Smooth muscle cell (in vitro differentiated cells): ENCODE measurements around the gene SSBP3. TPM values are rescaled to one million over a fixed set of nuclear protein-coding genes. Genes with fewer than 3 reads are reported as not detected.

Experiments
- DNase-seq: peaks from one replicate; lab custom pipeline; 2025; ENCODE audit not compliant: unreplicated experiment; lab: John Stamatoyannopoulos, UW
- H2AFZ ChIP-seq: fragments of 200-600 bp; sonication (generic); 2 replicates; pipeline ENCODE4 v1.6.0; 2016; ENCODE audit warnings: antibody characterized with exemption, low read depth, mild to moderate bottlenecking
- H3F3A ChIP-seq: fragments of 200-600 bp; sonication (generic); 2 replicates; pipeline ENCODE4 v1.6.0; 2017; ENCODE audit warnings: antibody characterized with exemption, low read depth
- H3K27ac ChIP-seq: fragments of 200-600 bp; sonication (generic); 2 replicates; pipeline ENCODE4 v1.5.1; 2016; ENCODE audit warnings: low read depth, mild to moderate bottlenecking
- H3K27me3 ChIP-seq: fragments of 200-600 bp; sonication (generic); 2 replicates; pipeline ENCODE4 v1.6.1; 2016; ENCODE audit warnings: low read depth, mild to moderate bottlenecking
- H3K36me3 ChIP-seq: fragments of 200-600 bp; sonication (generic); 2 replicates; pipeline ENCODE4 v1.5.1; 2016; ENCODE audit warnings: low read depth
- H3K4me1 ChIP-seq: fragments of 200-600 bp; sonication (generic); 2 replicates; pipeline ENCODE4 v1.5.1; 2016; ENCODE audit warnings: low read depth
- H3K4me2 ChIP-seq: fragments of 200-600 bp; sonication (generic); 2 replicates; pipeline ENCODE4 v1.6.0; 2016; ENCODE audit warnings: mild to moderate bottlenecking
- H3K4me3 ChIP-seq: fragments of 200-600 bp; sonication (generic); 2 replicates; pipeline ENCODE4 v1.5.1; 2016; ENCODE audit warnings: mild to moderate bottlenecking
- H3K79me2 ChIP-seq: fragments of 200-600 bp; sonication (generic); 2 replicates; pipeline ENCODE4 v1.6.0; 2016; ENCODE audit warnings: low read depth, mild to moderate bottlenecking
- H3K9ac ChIP-seq: fragments of 200-600 bp; sonication (generic); 2 replicates; pipeline ENCODE4 v1.6.0; 2016; ENCODE audit warnings: low read depth
- H3K9me3 ChIP-seq: fragments of 200-600 bp; sonication (generic); replicated peaks from 2 replicates; pipeline ENCODE4 v1.5.1; 2016; ENCODE audit warnings: low read depth
- H4K20me1 ChIP-seq: fragments of 200-600 bp; sonication (generic); 2 replicates; pipeline ENCODE4 v1.6.0; 2016; ENCODE audit warnings: low read depth
- CTCF ChIP-seq: fragments of 200-600 bp; sonication (generic); IDR thresholded peaks from 2 replicates; pipeline ENCODE4 v1.5.1; 2017; ENCODE audit warnings: borderline replicate concordance, mild to moderate bottlenecking, antibody characterized with exemption; ENCODE audit not compliant: insufficient read depth, poor library complexity, severe bottlenecking
- WGBS: methylation state at CpG from one replicate; pipeline ENCODE4 v1.1.7; 2016; ENCODE audit warnings: low lambda C conversion rate; 5-methylcytosine and 5-hydroxymethylcytosine counted together
- polyA plus RNA-seq: library from polyadenylated mRNA; unstranded; fragments of >200 nt; fragmentation: Nextera tagmentation; extraction: Ambion mirVana; gene quantifications from 2 replicates; pipeline ENCODE4 v1.2.1, GENCODE V29; 2016
- total RNA-seq: library from RNA; depleted of rRNA; stranded (reverse); fragments of >200 nt; gene quantifications from 2 replicates; pipeline ENCODE4 v1.2.3, GENCODE V29; 2014

The SSBP3 gene
- total and polyA plus RNA-seq, 2 experiments from 2014 or later = 26.5 to 30.1 TPM

- H3K4me1 ChIP-seq = peaks cover 8% of the 10 kb centered on the region
- H3K4me3 ChIP-seq = no peak overlapping the region
- no peak overlapping the region for H3K9ac ChIP-seq
- peaks cover 33% of the 10 kb centered on the region for H4K20me1 ChIP-seq
- H3K79me2 ChIP-seq = no peaks in the 10 kb centered on the region
- H3K36me3 ChIP-seq = no peaks in the 10 kb centered on the region
- no peak overlapping the region for H2AFZ ChIP-seq
- WGBS = 84% methylated on average over 4 of the region's 4 CpGs
- H3K9me3 ChIP-seq = no peaks in the 10 kb centered on the region
- H3K27me3 ChIP-seq = no peaks in the 10 kb centered on the region
- H3K4me2 ChIP-seq = no peak overlapping the region
- no peak overlapping the region for H3K27ac ChIP-seq
- TF ChIP-seq CTCF = no peak
- no peak for DNase-seq
- no peaks in the 10 kb centered on the region for H3F3A ChIP-seq
These were observed 160.7 kb downstream of the SSBP3 start for GRCh38 chr1:54245501-54245900.

GRCh38 chr1:54244655-54245054, 161.5 kb downstream of the SSBP3 start:
- WGBS = 95% methylated on average over 7 of the region's 7 CpGs
- Histone ChIP-seq H3K4me2 (no peak overlapping the region), H3K79me2 (no peaks in the 10 kb centered on the region), H3K4me1 (peaks cover 5% of the 10 kb centered on the region), H3K9ac (no peak overlapping the region), H3K27ac (no peak overlapping the region), H3K27me3 (no peaks in the 10 kb centered on the region), H3K36me3 (no peaks in the 10 kb centered on the region), H2AFZ (no peak overlapping the region), H3K4me3 (no peak overlapping the region), H3K9me3 (no peaks in the 10 kb centered on the region), H4K20me1 (peaks cover 25% of the 10 kb centered on the region), H3F3A (no peaks in the 10 kb centered on the region)
- no peak for DNase-seq
- no peak for TF ChIP-seq CTCF

GRCh38 chr1:54243022-54243421, 163.2 kb downstream of the SSBP3 start:
- Histone ChIP-seq H3K4me3 (no peak overlapping the region), H4K20me1 (peaks cover 14% of the 10 kb centered on the region), H3K4me2 (no peak overlapping the region), H3K4me1 (peaks cover 5% of the 10 kb centered on the region), H3K79me2 (no peaks in the 10 kb centered on the region), H3K27ac (no peak overlapping the region), H3K27me3 (no peaks in the 10 kb centered on the region), H3K9me3 (no peaks in the 10 kb centered on the region), H2AFZ (no peak overlapping the region), H3K36me3 (no peaks in the 10 kb centered on the region), H3K9ac (no peak overlapping the region), H3F3A (no peaks in the 10 kb centered on the region)
- TF ChIP-seq CTCF = no peak
- DNase-seq = no peak
- 98% methylated on average over 13 of the region's 13 CpGs for WGBS

- WGBS = 96% methylated on average over 6 of the region's 6 CpGs
- Histone ChIP-seq H3K27me3 (no peaks in the 10 kb centered on the region), H3F3A (no peaks in the 10 kb centered on the region), H2AFZ (no peak overlapping the region), H3K4me2 (no peak overlapping the region), H3K4me3 (no peak overlapping the region), H3K36me3 (no peaks in the 10 kb centered on the region), H3K9ac (no peak overlapping the region), H4K20me1 (peaks cover 7% of the 10 kb centered on the region), H3K79me2 (no peaks in the 10 kb centered on the region), H3K4me1 (peaks cover 5% of the 10 kb centered on the region), H3K27ac (no peak overlapping the region), H3K9me3 (no peaks in the 10 kb centered on the region)
- DNase-seq = no peak
- TF ChIP-seq CTCF = no peak
These were observed 164.8 kb downstream of the SSBP3 start for GRCh38 chr1:54241364-54241763.
